Measurements from ENCODE around the gene NUDT8. TPM values are rescaled to one million over a fixed set of nuclear protein-coding genes. Genes with fewer than 3 reads are reported as not detected.

NUDT8 gene
- total and polyA plus RNA-seq, 2 experiments from 2014 or later = 5.0 to 15.1 TPM

DNA sequence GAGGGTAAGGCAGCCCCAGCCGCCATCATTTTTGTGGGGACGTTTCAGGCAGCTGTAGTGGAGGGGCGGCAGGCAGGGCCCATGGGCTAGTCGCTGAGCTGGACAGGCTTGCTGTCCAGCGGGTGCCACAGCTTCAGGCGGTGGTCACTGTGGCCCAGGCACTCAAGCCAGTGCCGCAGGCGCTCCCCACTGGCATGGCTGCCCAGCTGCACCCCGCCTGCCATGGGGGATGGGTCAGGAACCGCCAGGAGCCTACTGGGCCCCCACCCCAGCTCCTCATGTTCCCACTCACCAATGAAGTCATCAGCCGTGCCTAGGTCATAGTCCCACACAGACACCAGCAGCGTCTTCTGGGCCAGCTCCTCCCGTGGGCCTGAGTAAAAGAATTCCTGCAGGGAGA is 17.0 kb downstream of the NUDT8 start:
- Histone ChIP-seq H3K4me1 (ENCODE audit: insufficient read depth) (peaks cover 30% of the 10 kb centered on the region), H3K4me3 (no peak overlapping the region), H4K20me1 (replicated peaks; ENCODE audit: insufficient read depth) (no peaks in the 10 kb centered on the region), H3K79me2 (replicated peaks; ENCODE audit: insufficient read depth) (peaks cover 3% of the 10 kb centered on the region; the same call in 1 of the 2 replicates), H3F3A (replicated peaks; ENCODE audit: low read depth) (peaks cover 3% of the 10 kb centered on the region; the same call in 1 of the 2 replicates), H3K4me2 (no peak overlapping the region), H3K27ac (ENCODE audit: low read depth) (no peak overlapping the region), H2AFZ (no peak overlapping the region), H3K36me3 (ENCODE audit: insufficient read depth) (no peaks in the 10 kb centered on the region), H3K9me2 (ENCODE audit: insufficient read depth) (no peaks in the 10 kb centered on the region), H3K27me3 (ENCODE audit: insufficient read depth) (peaks cover 25% of the 10 kb centered on the region)
- H3K4me1 Mint-ChIP-seq = peaks cover 28% of the 10 kb centered on the region
- ATAC-seq (no peak), DNase-seq (ENCODE audit: low spot score) (no peak)
- H3K36me3 Mint-ChIP-seq (ENCODE audit: low read depth) = peaks cover 29% of the 10 kb centered on the region
- peaks cover 35% of the 10 kb centered on the region for H3K27me3 Mint-ChIP-seq (ENCODE audit: insufficient read depth, low read depth, poor library complexity)
- no peak overlapping the region for H3K4me3 Mint-ChIP-seq
- H3K9me3 Mint-ChIP-seq = no peaks in the 10 kb centered on the region; the same call in 1 of the 3 replicates
- TF ChIP-seq STAT1 (IDR thresholded peaks at IDR 0.05; ENCODE audit: unreplicated experiment) (no peak), ZNF114 (CRISPR knock-in tag; IDR thresholded peaks at IDR 0.05) (no peak), POLR2AphosphoS5 (IDR thresholded peaks at IDR 0.05; ENCODE audit: low read depth) (no peak), JUNB (IDR thresholded peaks at IDR 0.05; ENCODE audit: unreplicated experiment) (no peak), EZH2 (IDR thresholded peaks at IDR 0.05; ENCODE audit: low read depth, unreplicated experiment) (no peak), CREB1 (CRISPR knock-in tag; IDR thresholded peaks at IDR 0.05; ENCODE audit: low read depth) (no peak)
- H3K27ac Mint-ChIP-seq = no peak overlapping the region

DNA sequence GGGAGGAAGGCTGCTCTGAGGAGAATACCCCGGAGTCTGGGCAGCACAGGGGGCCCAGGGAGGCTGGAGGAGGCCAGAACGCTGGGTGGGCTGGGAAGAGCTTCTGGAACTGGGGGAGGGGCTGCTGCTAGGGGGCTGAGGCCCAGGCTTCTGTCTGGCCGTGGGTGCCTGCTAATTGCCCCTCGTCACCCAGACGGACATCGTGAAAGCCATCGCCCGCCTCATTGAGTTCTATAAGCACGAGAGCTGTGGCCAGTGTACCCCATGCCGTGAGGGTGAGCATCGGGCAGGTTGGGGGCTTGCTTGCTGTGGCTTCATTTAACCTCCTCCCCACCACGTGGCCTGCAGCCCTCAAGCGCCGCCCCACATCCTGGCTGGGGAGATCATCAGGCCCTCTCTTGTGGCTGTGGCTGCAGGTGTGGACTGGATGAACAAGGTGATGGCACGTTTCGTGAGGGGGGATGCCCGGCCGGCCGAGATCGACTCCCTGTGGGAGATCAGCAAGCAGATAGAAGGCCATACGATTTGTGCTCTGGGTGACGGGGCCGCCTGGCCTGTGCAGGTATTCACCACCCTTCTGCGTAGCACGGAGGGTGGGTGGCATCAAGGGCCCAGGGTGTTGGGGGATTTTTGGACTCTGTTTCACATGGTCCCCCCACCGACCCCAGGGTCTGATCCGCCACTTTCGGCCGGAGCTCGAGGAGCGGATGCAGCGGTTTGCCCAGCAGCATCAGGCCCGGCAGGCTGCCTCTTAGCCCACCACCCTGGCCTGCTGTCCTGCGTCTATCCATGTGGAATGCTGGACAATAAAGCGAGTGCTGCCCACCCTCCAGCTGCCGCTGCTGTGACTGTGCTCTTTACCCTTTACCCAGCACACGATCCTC is 17.8 kb downstream of the NUDT8 start:
- Histone ChIP-seq H3K36me3 (ENCODE audit: insufficient read depth) (no peaks in the 10 kb centered on the region), H3K4me3 (no peak overlapping the region), H3K79me2 (replicated peaks; ENCODE audit: insufficient read depth) (peaks cover 9% of the 10 kb centered on the region; the same call in 1 of the 2 replicates), H2AFZ (no peak overlapping the region), H4K20me1 (replicated peaks; ENCODE audit: insufficient read depth) (no peaks in the 10 kb centered on the region), H3K4me1 (ENCODE audit: insufficient read depth) (peaks cover 27% of the 10 kb centered on the region), H3K4me2 (no peak overlapping the region), H3K27ac (ENCODE audit: low read depth) (no peak overlapping the region), H3K9me2 (ENCODE audit: insufficient read depth) (no peaks in the 10 kb centered on the region), H3K27me3 (ENCODE audit: insufficient read depth) (peaks cover 17% of the 10 kb centered on the region), H3F3A (replicated peaks; ENCODE audit: low read depth) (0 out of 2 replicates have a peak, but pooled peaks cover 3% of the 10 kb centered on the region)
- DNase-seq (ENCODE audit: low spot score) (no peak), ATAC-seq (no peak)
- H3K4me3 Mint-ChIP-seq = no peak overlapping the region
- no peak overlapping the region for H3K27ac Mint-ChIP-seq
- peaks cover 27% of the 10 kb centered on the region for H3K27me3 Mint-ChIP-seq (ENCODE audit: insufficient read depth, low read depth, poor library complexity)
- peaks cover 20% of the 10 kb centered on the region for H3K4me1 Mint-ChIP-seq
- H3K36me3 Mint-ChIP-seq (ENCODE audit: low read depth) = peaks cover 29% of the 10 kb centered on the region
- no peaks in the 10 kb centered on the region; the same call in 2 of the 3 replicates for H3K9me3 Mint-ChIP-seq
- TF ChIP-seq, protein P1, sequence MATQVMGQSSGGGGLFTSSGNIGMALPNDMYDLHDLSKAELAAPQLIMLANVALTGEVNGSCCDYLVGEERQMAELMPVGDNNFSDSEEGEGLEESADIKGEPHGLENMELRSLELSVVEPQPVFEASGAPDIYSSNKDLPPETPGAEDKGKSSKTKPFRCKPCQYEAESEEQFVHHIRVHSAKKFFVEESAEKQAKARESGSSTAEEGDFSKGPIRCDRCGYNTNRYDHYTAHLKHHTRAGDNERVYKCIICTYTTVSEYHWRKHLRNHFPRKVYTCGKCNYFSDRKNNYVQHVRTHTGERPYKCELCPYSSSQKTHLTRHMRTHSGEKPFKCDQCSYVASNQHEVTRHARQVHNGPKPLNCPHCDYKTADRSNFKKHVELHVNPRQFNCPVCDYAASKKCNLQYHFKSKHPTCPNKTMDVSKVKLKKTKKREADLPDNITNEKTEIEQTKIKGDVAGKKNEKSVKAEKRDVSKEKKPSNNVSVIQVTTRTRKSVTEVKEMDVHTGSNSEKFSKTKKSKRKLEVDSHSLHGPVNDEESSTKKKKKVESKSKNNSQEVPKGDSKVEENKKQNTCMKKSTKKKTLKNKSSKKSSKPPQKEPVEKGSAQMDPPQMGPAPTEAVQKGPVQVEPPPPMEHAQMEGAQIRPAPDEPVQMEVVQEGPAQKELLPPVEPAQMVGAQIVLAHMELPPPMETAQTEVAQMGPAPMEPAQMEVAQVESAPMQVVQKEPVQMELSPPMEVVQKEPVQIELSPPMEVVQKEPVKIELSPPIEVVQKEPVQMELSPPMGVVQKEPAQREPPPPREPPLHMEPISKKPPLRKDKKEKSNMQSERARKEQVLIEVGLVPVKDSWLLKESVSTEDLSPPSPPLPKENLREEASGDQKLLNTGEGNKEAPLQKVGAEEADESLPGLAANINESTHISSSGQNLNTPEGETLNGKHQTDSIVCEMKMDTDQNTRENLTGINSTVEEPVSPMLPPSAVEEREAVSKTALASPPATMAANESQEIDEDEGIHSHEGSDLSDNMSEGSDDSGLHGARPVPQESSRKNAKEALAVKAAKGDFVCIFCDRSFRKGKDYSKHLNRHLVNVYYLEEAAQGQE (IDR thresholded peaks at IDR 0.05; ENCODE audit: unreplicated experiment) = no peak
- TF ChIP-seq, protein P2, sequence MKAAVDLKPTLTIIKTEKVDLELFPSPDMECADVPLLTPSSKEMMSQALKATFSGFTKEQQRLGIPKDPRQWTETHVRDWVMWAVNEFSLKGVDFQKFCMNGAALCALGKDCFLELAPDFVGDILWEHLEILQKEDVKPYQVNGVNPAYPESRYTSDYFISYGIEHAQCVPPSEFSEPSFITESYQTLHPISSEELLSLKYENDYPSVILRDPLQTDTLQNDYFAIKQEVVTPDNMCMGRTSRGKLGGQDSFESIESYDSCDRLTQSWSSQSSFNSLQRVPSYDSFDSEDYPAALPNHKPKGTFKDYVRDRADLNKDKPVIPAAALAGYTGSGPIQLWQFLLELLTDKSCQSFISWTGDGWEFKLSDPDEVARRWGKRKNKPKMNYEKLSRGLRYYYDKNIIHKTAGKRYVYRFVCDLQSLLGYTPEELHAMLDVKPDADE (IDR thresholded peaks at IDR 0.05) = no peak
- TF ChIP-seq CTCF (conservative IDR thresholded peaks at IDR 0.05; ENCODE audit: low read depth in 2 of 2) = no peak
- no peak for TF ChIP-seq EZH2phosphoT487 (IDR thresholded peaks at IDR 0.05; ENCODE audit: unreplicated experiment)
- TF ChIP-seq STAT1 (IDR thresholded peaks at IDR 0.05; ENCODE audit: unreplicated experiment) = no peak
- no peak for TF ChIP-seq ZNF114 (CRISPR knock-in tag; IDR thresholded peaks at IDR 0.05)
- no peak for TF ChIP-seq ZNF331 (CRISPR knock-in tag; IDR thresholded peaks at IDR 0.05; ENCODE audit: low read depth)
- TF ChIP-seq EZH2 (IDR thresholded peaks at IDR 0.05; ENCODE audit: low read depth, unreplicated experiment) = no peak
- no peak for TF ChIP-seq CREB1 (CRISPR knock-in tag; IDR thresholded peaks at IDR 0.05; ENCODE audit: low read depth)
- TF ChIP-seq POLR2AphosphoS5 (IDR thresholded peaks at IDR 0.05; ENCODE audit: low read depth) = no peak
- no peak for TF ChIP-seq NANOG (IDR thresholded peaks at IDR 0.05; ENCODE audit: borderline replicate concordance)
- no peak for TF ChIP-seq JUNB (IDR thresholded peaks at IDR 0.05; ENCODE audit: unreplicated experiment)

All from GM23338 (cell line).